ENCODE results near the gene TAF15. TPM values are rescaled to one million over a fixed set of nuclear protein-coding genes. Genes with fewer than 3 reads are reported as not detected.

Gene TAF15
- total RNA-seq, 6 experiments from 2014 or later = 41.3 to 75.8 (median 65.4) TPM

GRCh38 chr17:35778641-35779196, 30.6 kb upstream of the TAF15 start:
- H3K27ac ChIP-seq = no peak overlapping the region
- intact Hi-C loops (cut with DNase I) = no loop called here
- H3K36me3 ChIP-seq = no peaks in the 10 kb centered on the region
- ATAC-seq (no peak), DNase-seq (no peak)
- no peaks in the 10 kb centered on the region for H3K9me3 ChIP-seq
- 82% methylated on average over 13 of the region's 16 CpGs for WGBS (ENCODE audit: insufficient coverage, low coverage, low lambda C conversion rate, missing lambda C conversion rate)
- TF ChIP-seq CTCF (IDR thresholded peaks at IDR 0.05) (no peak), POLR2A (IDR thresholded peaks at IDR 0.05) (no peak)
- no peaks in the 10 kb centered on the region for H3K27me3 ChIP-seq
- H3K4me3 ChIP-seq = no peak overlapping the region
- H3K4me1 ChIP-seq = peaks cover 0 to 18% (median 9%) of the 10 kb centered on the region in 4 donors

- WGBS (ENCODE audit: insufficient coverage, low coverage, low lambda C conversion rate, missing lambda C conversion rate) = 81% methylated on average over 3 of the region's 3 CpGs
- Histone ChIP-seq H3K9me3 (no peaks in the 10 kb centered on the region), H3K4me1 (peaks cover 0 to 25% (median 11%) of the 10 kb centered on the region in 4 donors), H3K27ac (no peak overlapping the region), H3K4me3 (no peak overlapping the region), H3K27me3 (no peaks in the 10 kb centered on the region), H3K36me3 (no peaks in the 10 kb centered on the region)
- intact Hi-C loops (cut with DNase I) = no loop called here
- no peak for TF ChIP-seq CTCF (IDR thresholded peaks at IDR 0.05)
- no peak for TF ChIP-seq POLR2A (IDR thresholded peaks at IDR 0.05)
- ATAC-seq (no peak), DNase-seq (no peak)
These were observed 28.3 kb upstream of the TAF15 start for GRCh38 chr17:35780950-35781349.

- Histone ChIP-seq H3K27me3 (no peaks in the 10 kb centered on the region), H3K27ac (no peak overlapping the region), H3K36me3 (no peaks in the 10 kb centered on the region), H3K4me3 (no peak overlapping the region), H3K9me3 (no peaks in the 10 kb centered on the region), H3K4me1 (peaks cover 0 to 13% (median 5%) of the 10 kb centered on the region in 4 donors)
- TF ChIP-seq CTCF (IDR thresholded peaks at IDR 0.05) (no peak), POLR2A (IDR thresholded peaks at IDR 0.05) (no peak)
- ATAC-seq (no peak), DNase-seq (no peak)
- intact Hi-C loops (cut with DNase I) = no loop called here
- WGBS (ENCODE audit: insufficient coverage, low coverage, low lambda C conversion rate, missing lambda C conversion rate) = 88% methylated on average over 2 of the region's 2 CpGs
These were observed 24.4 kb upstream of the TAF15 start for GRCh38 chr17:35784895-35785294.

- no peak overlapping the region for H3K27ac ChIP-seq
- no peak for ATAC-seq
These were observed 22.3 kb upstream of the TAF15 start for GRCh38 chr17:35786941-35787432.

More at GRCh38 chr17:35786941-35787432, 22.3 kb upstream of the TAF15 start:
- WGBS (ENCODE audit: insufficient coverage, low coverage, low lambda C conversion rate, missing lambda C conversion rate) = 8% methylated on average over 2 of the region's 3 CpGs
- intact Hi-C loops (cut with DNase I) = no loop called here
- no peaks in the 10 kb centered on the region for H3K9me3 ChIP-seq
- peak in 1 of 3 donors; percentile 13 for DNase-seq
- no peak for TF ChIP-seq POLR2A (IDR thresholded peaks at IDR 0.05)
- no peak for TF ChIP-seq CTCF (IDR thresholded peaks at IDR 0.05)
- H3K36me3 ChIP-seq = no peaks in the 10 kb centered on the region
- no peak overlapping the region for H3K4me3 ChIP-seq
- H3K4me1 ChIP-seq = peaks cover 0 to 13% (median 5%) of the 10 kb centered on the region in 4 donors
- no peaks in the 10 kb centered on the region for H3K27me3 ChIP-seq

All from right lobe of liver (tissue), 6 donors.